Thymus (tissue), 11 donors: ENCODE measurements around the gene GALNT13. TPM values are rescaled to one million over a fixed set of nuclear protein-coding genes. Genes with fewer than 3 reads are reported as not detected.

Source experiments
- DNase-seq, 9 donors: peaks; one replicate each; pipeline ENCODE4 v3.0.0-alpha.2; 2013; ENCODE audit warnings: low spot score in 9 of 9, low read depth in 6 of 9, missing footprints in 1 of 9
- H3K27ac ChIP-seq, 2 donors: one replicate each; pipeline ENCODE4 v1.5.1; 2013; ENCODE audit warnings: control low read depth in 1 of 2, low read depth in 1 of 2, low read length in 1 of 2, mild to moderate bottlenecking in 1 of 2, moderate library complexity in 1 of 2
- H3K27me3 ChIP-seq, 2 donors: one replicate each; pipeline ENCODE4 v1.5.1; 2013; ENCODE audit warnings: low read length in 1 of 2; ENCODE audit not compliant: control insufficient read depth in 2 of 2, insufficient read depth in 1 of 2
- H3K36me3 ChIP-seq, 2 donors: one replicate each; pipeline ENCODE4 v1.5.1; 2013; ENCODE audit warnings: low read length in 1 of 2, mild to moderate bottlenecking in 1 of 2, moderate library complexity in 1 of 2; ENCODE audit not compliant: control insufficient read depth in 2 of 2, insufficient read depth in 2 of 2
- H3K4me1 ChIP-seq, 2 donors: one replicate each; pipeline ENCODE4 v1.5.1; 2013; ENCODE audit warnings: low read length in 2 of 2; ENCODE audit not compliant: control insufficient read depth in 2 of 2, insufficient read depth in 2 of 2
- H3K4me3 ChIP-seq, 2 donors: one replicate each; pipeline ENCODE4 v1.5.1; 2013; ENCODE audit warnings: low read length in 2 of 2, control low read depth in 1 of 2, mild to moderate bottlenecking in 1 of 2
- H3K9me3 ChIP-seq, 2 donors: one replicate each; pipeline ENCODE4 v1.5.1; 2013; ENCODE audit warnings: low read length in 1 of 2, mild to moderate bottlenecking in 1 of 2; ENCODE audit not compliant: control insufficient read depth in 2 of 2, insufficient read depth in 1 of 2
- whole genome bisulfite sequencing: extraction: QIAGEN DNeasy Blood & Tissue Kit; methylation state at CpG from one replicate; pipeline ENCODE4 v1.1.7; 2013; 5-methylcytosine and 5-hydroxymethylcytosine counted together
- polyA plus RNA-seq: library from polyadenylated mRNA; stranded (reverse); fragments of 200-250 nt; gene quantifications from one replicate; pipeline ENCODE4 v1.2.3, GENCODE V29; 2013
- total RNA-seq: library from RNA; stranded (reverse); fragments of 120-200 nt; gene quantifications from one replicate; pipeline ENCODE4 v1.2.4, GENCODE V29; 2013
- donor health status: healthy.

The GALNT13 gene
- total and polyA plus RNA-seq, 2 donors = 0.05 to 0.28 TPM

DNA sequence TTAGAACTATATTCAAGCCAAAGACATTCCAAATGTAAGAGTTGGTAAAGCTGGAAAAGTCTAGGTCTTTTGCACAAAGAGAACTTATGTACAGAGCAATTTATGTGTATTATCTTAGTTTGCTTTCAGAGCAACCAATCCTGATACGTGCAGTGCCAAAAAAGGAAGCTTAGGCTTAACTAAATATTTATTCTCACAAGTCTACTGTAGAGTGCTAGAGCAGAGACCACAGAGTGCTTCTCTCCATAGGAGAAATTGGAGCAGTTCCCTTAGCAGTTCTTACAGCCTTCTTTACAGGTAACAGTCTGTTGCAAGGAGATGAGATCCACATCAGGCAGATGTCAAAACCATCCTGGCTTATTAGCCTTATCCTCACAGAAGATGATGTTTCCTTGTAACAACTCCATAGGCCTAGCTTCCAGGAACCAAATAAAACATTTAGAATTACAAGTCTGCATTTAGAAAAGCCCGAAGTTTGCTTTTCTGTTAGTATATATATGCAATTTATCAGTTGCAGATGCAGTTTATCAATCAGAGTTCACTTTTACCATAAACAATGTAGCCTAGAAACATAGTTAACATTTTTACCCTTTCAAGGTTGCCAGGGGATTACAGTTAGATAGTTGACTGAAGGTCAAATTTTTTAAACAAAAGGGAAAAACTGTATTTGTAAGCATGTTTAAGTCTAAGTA, 576.2 kb downstream of the GALNT13 start:
- H3K4me1 ChIP-seq = no peaks in the 10 kb centered on the region
- H3K36me3 ChIP-seq = no peaks in the 10 kb centered on the region
- no peak overlapping the region for H3K27ac ChIP-seq
- no peaks in the 10 kb centered on the region for H3K27me3 ChIP-seq
- no peak for DNase-seq
- no peaks in the 10 kb centered on the region for H3K9me3 ChIP-seq
- H3K4me3 ChIP-seq = no peak overlapping the region
- 92% methylated on average over 2 of the region's 2 CpGs for WGBS

- no peaks in the 10 kb centered on the region for H3K36me3 ChIP-seq
- no peaks in the 10 kb centered on the region for H3K9me3 ChIP-seq
- H3K27ac ChIP-seq = no peak overlapping the region
- 79% methylated on average over 6 of the region's 6 CpGs for WGBS
- H3K4me1 ChIP-seq = no peaks in the 10 kb centered on the region
- H3K4me3 ChIP-seq = no peak overlapping the region
- H3K27me3 ChIP-seq = no peaks in the 10 kb centered on the region
- DNase-seq = no peak
Observed at GRCh38 chr2:154449951-154450658, 578.4 kb downstream of the GALNT13 start.

DNA sequence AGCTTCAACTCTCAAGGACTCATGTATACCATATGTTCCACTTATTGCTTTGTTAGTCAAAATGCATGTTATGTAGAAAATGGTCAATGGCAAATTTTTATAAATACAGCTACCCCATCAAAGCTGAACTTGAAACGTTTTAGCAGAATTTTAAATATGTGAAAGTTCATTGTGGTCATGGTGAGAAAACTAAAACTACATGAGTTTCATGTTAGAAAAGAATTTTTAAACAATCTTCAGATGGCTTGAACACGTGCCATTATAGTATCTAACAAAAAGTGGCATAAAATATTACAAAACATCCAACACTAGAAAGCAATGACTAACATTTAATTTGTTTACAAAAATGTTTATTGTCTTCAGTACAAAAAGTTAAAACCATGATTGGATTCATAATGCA, 580.7 kb downstream of the GALNT13 start:
- H3K36me3 ChIP-seq = no peaks in the 10 kb centered on the region
- no peak overlapping the region for H3K27ac ChIP-seq
- no peaks in the 10 kb centered on the region for H3K27me3 ChIP-seq
- H3K9me3 ChIP-seq = no peaks in the 10 kb centered on the region
- DNase-seq = no peak
- no peak overlapping the region for H3K4me3 ChIP-seq
- no peaks in the 10 kb centered on the region for H3K4me1 ChIP-seq
- whole genome bisulfite sequencing = 65% methylated on average over 2 of the region's 2 CpGs

- 55% methylated on average over 4 of the region's 4 CpGs for WGBS
- Histone ChIP-seq H3K9me3 (no peaks in the 10 kb centered on the region), H3K4me1 (no peaks in the 10 kb centered on the region), H3K36me3 (no peaks in the 10 kb centered on the region), H3K27ac (no peak overlapping the region), H3K27me3 (no peaks in the 10 kb centered on the region), H3K4me3 (no peak overlapping the region)
- peak in 2 of 9 donors; percentile 8 to 18 for DNase-seq
Observed at GRCh38 chr2:154452906-154453493, 581.3 kb downstream of the GALNT13 start.

- WGBS = 97% methylated on average over 4 of the region's 4 CpGs
- no peak overlapping the region for H3K4me3 ChIP-seq
Observed at GRCh38 chr2:154455166-154455565, 583.4 kb downstream of the GALNT13 start.

GRCh38 chr2:154455866-154456265, 584.1 kb downstream of the GALNT13 start:
- no peaks in the 10 kb centered on the region for H3K4me1 ChIP-seq
- no peaks in the 10 kb centered on the region for H3K36me3 ChIP-seq
- H3K9me3 ChIP-seq = no peaks in the 10 kb centered on the region
- WGBS = 45% methylated on average over 2 of the region's 2 CpGs
- no peak overlapping the region for H3K4me3 ChIP-seq
- H3K27me3 ChIP-seq = no peaks in the 10 kb centered on the region
- peak in 1 of 9 donors; percentile 12 for DNase-seq
- H3K27ac ChIP-seq = no peak overlapping the region

More at GRCh38 chr2:154455166-154455565, 583.4 kb downstream of the GALNT13 start:
- Histone ChIP-seq H3K36me3 (no peaks in the 10 kb centered on the region), H3K27me3 (no peaks in the 10 kb centered on the region), H3K27ac (no peak overlapping the region), H3K9me3 (no peaks in the 10 kb centered on the region), H3K4me1 (no peaks in the 10 kb centered on the region)
- DNase-seq = no peak

DNA sequence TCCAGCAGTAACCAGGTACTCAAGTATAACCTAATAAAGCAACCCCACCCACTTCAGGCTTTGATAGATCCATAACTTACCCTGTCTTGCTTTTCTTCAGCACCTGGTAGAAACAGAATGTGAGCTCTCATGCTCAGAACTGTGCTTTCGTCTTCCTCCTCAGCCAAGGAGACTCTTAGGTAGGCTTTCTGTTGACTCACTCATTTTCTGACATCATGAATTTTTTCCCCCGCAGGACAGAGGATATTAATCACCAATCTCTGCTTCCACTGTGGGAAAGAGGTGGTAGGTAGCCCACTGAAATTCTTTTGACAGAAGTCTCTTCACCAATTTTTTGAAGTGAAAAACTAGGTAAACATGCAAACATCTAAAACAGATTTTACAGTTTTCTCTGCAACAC, 585.6 kb downstream of the GALNT13 start:
- H3K36me3 ChIP-seq = no peaks in the 10 kb centered on the region
- H3K4me3 ChIP-seq = no peak overlapping the region
- no peaks in the 10 kb centered on the region for H3K9me3 ChIP-seq
- 90% methylated on average over 2 of the region's 2 CpGs for WGBS
- H3K27ac ChIP-seq = no peak overlapping the region
- no peaks in the 10 kb centered on the region for H3K27me3 ChIP-seq
- no peak for DNase-seq
- H3K4me1 ChIP-seq = no peaks in the 10 kb centered on the region

DNA sequence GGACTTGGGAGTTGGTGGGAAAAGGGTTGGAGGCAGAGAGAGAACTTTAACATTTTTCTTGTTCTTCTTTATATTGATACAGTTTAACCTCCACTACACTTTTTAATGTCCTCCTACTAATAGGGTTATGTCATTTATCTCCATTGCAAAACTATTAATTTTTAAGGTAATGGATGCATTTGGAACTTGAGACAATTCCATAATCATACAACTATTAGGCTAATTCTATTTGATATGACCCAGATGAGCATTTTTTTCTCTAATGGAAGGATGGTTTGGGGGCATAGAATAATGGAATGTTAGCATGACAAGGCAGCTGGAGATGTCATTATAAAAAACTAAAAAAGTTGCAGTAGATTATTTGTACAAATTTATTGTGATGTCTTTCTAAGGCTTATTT, 587.6 kb downstream of the GALNT13 start:
- Histone ChIP-seq H3K27me3 (no peaks in the 10 kb centered on the region), H3K4me1 (no peaks in the 10 kb centered on the region), H3K36me3 (no peaks in the 10 kb centered on the region), H3K9me3 (no peaks in the 10 kb centered on the region), H3K27ac (no peak overlapping the region), H3K4me3 (no peak overlapping the region)
- no peak for DNase-seq

- Histone ChIP-seq H3K36me3 (no peaks in the 10 kb centered on the region), H3K27me3 (no peaks in the 10 kb centered on the region), H3K4me3 (no peak overlapping the region), H3K9me3 (no peaks in the 10 kb centered on the region), H3K27ac (no peak overlapping the region), H3K4me1 (no peaks in the 10 kb centered on the region)
- 93% methylated on average over 5 of the region's 5 CpGs for WGBS
- DNase-seq = no peak
Observed at GRCh38 chr2:154462634-154463033, 590.9 kb downstream of the GALNT13 start.
